RWPE2 (cell line): ENCODE results near the gene PLD2.

Source experiments
- ATAC-seq: fragments of 200-7000 bp; cut with Tn5 transposase; 3 replicates; pipeline ENCODE4 v1.9.1; 2021; ENCODE audit warnings: low read depth
- DNase-seq: peaks from one replicate; pipeline ENCODE4 v3.0.0-alpha.2; 2020; ENCODE audit warnings: low spot score
- H3K27ac ChIP-seq: fragments of 450-650 bp; 2 replicates; pipeline ENCODE4 v1.5.1; 2017; ENCODE audit warnings: mild to moderate bottlenecking; ENCODE audit not compliant: poor library complexity, severe bottlenecking
- H3K27me3 ChIP-seq: fragments of 250-450 bp; sonication (Bioruptor Pico); 2 replicates; pipeline ENCODE4 v1.5.1; 2021; ENCODE audit warnings: mild to moderate bottlenecking, moderate library complexity; ENCODE audit not compliant: insufficient read depth, poor library complexity, severe bottlenecking
- H3K36me3 ChIP-seq: fragments of 250-450 bp; sonication (Bioruptor Pico); 2 replicates; pipeline ENCODE4 v1.5.1; 2020; ENCODE audit warnings: low read depth, mild to moderate bottlenecking, moderate library complexity
- H3K4me1 ChIP-seq: fragments of 250-450 bp; sonication (Bioruptor Pico); 2 replicates; pipeline ENCODE4 v1.5.1; 2021; ENCODE audit warnings: mild to moderate bottlenecking, moderate library complexity; ENCODE audit not compliant: insufficient read depth, poor library complexity, severe bottlenecking
- H3K4me3 ChIP-seq: fragments of 250-450 bp; sonication (Bioruptor Pico); 2 replicates; pipeline ENCODE4 v1.5.1; 2021; ENCODE audit warnings: mild to moderate bottlenecking, moderate library complexity; ENCODE audit not compliant: severe bottlenecking
- H3K9me3 ChIP-seq: fragments of 250-450 bp; sonication (Bioruptor Pico); 2 replicates; pipeline ENCODE4 v1.5.1; 2021; ENCODE audit warnings: mild to moderate bottlenecking, moderate library complexity; ENCODE audit not compliant: severe bottlenecking
- TF ChIP-seq, protein P1 (sequence below): fragments of 450-650 bp; IDR thresholded peaks from one replicate; pipeline ENCODE4 v1.5.1; 2017; ENCODE audit warnings: mild to moderate bottlenecking, moderate library complexity; ENCODE audit not compliant: poor library complexity, severe bottlenecking

The PLD2 gene

GRCh38 chr17:4846635-4847390 is 39.9 kb downstream of the PLD2 start:
- H3K4me3 ChIP-seq: no peak overlapping the region
- H3K4me1 ChIP-seq: peaks cover 60% of the 10 kb centered on the region
- TF ChIP-seq, protein P1, sequence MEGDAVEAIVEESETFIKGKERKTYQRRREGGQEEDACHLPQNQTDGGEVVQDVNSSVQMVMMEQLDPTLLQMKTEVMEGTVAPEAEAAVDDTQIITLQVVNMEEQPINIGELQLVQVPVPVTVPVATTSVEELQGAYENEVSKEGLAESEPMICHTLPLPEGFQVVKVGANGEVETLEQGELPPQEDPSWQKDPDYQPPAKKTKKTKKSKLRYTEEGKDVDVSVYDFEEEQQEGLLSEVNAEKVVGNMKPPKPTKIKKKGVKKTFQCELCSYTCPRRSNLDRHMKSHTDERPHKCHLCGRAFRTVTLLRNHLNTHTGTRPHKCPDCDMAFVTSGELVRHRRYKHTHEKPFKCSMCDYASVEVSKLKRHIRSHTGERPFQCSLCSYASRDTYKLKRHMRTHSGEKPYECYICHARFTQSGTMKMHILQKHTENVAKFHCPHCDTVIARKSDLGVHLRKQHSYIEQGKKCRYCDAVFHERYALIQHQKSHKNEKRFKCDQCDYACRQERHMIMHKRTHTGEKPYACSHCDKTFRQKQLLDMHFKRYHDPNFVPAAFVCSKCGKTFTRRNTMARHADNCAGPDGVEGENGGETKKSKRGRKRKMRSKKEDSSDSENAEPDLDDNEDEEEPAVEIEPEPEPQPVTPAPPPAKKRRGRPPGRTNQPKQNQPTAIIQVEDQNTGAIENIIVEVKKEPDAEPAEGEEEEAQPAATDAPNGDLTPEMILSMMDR: no peak
- H3K27me3 ChIP-seq: no peaks in the 10 kb centered on the region
- peaks cover 19% of the 10 kb centered on the region for H3K36me3 ChIP-seq
- peak overlapping the region; percentile 99 for H3K27ac ChIP-seq
- DNase-seq (no peak), ATAC-seq (no peak)
- H3K9me3 ChIP-seq: no peaks in the 10 kb centered on the region

GRCh38 chr17:4849011-4849536 is 42.1 kb downstream of the PLD2 start:
- Histone ChIP-seq H3K9me3 (no peaks in the 10 kb centered on the region), H3K36me3 (peaks cover 13% of the 10 kb centered on the region), H3K4me1 (peaks cover 74% of the 10 kb centered on the region), H3K27me3 (no peaks in the 10 kb centered on the region), H3K27ac (peak overlapping the region; percentile 99), H3K4me3 (no peak overlapping the region)
- ATAC-seq (peak; percentile 80), DNase-seq (peak; percentile 85)
- TF ChIP-seq, protein P1: no peak

- H3K36me3 ChIP-seq: peaks cover 12% of the 10 kb centered on the region; the same call in 1 of the 2 replicates
- peak overlapping the region; percentile 99 for H3K27ac ChIP-seq
- ATAC-seq: peak; percentile 56
- DNase-seq: peak; percentile 84
- peaks cover 83% of the 10 kb centered on the region for H3K4me1 ChIP-seq
- H3K4me3 ChIP-seq: no peak overlapping the region
- H3K9me3 ChIP-seq: no peaks in the 10 kb centered on the region
- H3K27me3 ChIP-seq: no peaks in the 10 kb centered on the region
- TF ChIP-seq, protein P1: no peak
These were observed 43.3 kb downstream of the PLD2 start for GRCh38 chr17:4850246-4850645.

DNA sequence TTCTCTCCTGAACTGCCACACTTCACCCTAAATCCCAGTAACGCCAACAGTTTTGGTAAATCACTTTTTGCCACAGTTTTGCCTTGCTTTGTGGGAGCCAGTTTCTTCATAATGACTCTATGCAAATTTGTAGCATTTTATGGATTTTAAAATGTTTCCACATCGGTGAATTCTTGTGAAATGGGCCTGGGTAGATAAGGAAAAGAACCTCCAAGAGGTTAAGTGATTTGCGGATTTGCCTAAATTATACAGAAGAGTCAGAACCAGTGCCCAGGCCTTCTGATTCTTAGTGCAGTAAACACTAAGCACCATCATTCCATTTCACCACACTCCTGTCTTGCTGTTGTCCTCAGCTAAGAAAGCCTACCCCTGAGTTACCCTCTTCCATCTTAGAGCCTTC is 44.1 kb downstream of the PLD2 start:
- no peak for ATAC-seq
- H3K4me1 ChIP-seq: peaks cover 78% of the 10 kb centered on the region
- H3K9me3 ChIP-seq: no peaks in the 10 kb centered on the region
- H3K36me3 ChIP-seq: peaks cover 12% of the 10 kb centered on the region; the same call in 1 of the 2 replicates
- TF ChIP-seq, protein P1: no peak
- H3K4me3 ChIP-seq: no peak overlapping the region
- H3K27ac ChIP-seq: peak overlapping the region; percentile 99
- no peaks in the 10 kb centered on the region for H3K27me3 ChIP-seq
- DNase-seq: no peak
